Skin of body (tissue), 2 donors: ENCODE results near the gene SLC9A6. TPM values are rescaled to one million over a fixed set of nuclear protein-coding genes. Genes with fewer than 3 reads are reported as not detected.
"Not testable (repeated sequence)": the region's sequence is repeated elsewhere in the genome, so short reads cannot be mapped to it uniquely, and the experiment has no call there.

Experiments used
- DNase-seq: peaks from one replicate; lab custom pipeline; 2025; lab: John Stamatoyannopoulos, UW
- total RNA-seq: library from RNA; depleted of rRNA; stranded (reverse); fragments of >200 nt; gene quantifications from one replicate; pipeline ENCODE4 v1.2.3, GENCODE V29; 2014

SLC9A6 gene
- total RNA-seq, 1 donor from 2014 or later = 15.9 TPM

DNA sequence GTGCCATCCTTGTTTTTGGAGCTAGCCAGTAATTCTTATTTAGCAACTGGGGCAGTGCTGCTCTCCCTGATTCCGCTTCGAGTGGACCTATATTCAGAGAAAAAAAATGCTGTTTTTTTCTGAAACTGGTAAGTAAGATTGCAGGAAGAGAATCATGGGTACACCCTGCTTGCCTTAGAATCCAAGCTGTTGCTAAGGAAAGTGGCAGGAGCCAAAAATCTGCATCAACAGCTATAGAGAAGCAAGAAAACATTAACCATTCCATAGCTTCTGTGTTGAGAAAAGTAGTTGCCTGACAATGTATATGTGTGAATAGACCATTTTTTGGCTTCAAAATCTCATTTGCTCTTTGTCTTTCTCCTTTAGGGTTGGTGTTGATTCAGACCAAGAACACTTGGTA is 44.5 kb downstream of the SLC9A6 start:
- DNase-seq = no peak

DNA sequence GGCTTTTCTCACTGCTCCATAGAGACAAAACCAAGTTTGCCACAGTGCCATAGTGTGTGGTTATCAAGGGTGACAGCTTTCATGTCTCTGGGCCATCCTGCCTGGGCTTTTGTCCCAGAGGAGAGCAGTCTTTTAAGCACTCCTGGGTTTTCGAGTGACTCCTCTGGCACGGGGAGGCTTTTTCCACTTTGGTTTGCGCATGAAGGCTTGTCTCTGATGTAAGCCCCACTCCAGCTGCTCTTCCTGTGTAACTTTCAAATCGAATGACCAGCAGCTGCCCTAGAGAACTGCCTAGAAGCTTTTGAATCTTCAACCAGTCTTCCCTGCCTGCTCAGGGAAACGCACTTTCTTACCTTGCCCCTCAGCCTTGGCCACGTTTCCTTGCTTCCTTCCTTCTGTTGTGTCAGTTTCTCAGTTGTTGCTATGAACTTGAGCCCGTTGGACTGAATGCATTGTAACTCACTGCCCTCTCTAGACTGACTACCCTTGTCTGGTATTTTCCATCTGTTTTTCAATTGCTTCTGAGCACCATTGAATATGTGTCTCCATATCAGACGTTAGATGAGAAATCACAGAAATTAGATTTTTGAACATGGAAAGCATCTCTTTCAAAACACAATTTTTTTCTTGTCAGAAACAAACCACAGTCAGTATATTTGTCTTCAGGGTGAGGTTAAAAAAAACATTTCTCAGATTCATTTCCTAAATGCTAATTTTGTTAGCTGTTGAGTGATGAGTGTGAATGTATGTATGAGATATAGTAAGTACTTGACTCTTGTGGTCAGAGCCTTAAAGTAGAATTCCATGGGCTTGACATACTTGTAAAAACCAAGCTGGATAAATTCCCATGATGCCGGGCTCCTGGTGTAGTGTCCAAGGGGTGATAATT is 45.3 kb downstream of the SLC9A6 start:
- no peak for DNase-seq

DNA sequence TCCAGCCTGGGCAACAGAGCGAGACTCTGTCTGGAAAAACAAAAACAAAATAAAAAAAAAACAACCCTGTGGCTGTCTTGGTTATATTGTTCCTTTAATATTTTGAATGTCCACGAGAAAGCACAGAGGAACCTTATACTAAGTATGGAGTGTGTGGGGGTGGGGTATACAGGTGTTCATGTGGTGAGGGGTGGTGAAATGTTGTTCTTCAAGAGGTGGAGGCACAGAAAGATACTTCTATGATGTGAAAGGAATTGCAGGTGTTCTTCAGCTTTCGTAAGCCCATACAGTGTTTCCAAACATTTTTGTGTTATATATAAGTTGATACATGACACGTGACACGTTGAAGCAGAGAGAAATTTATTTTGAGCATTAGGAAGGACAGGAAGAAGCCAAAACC is 46.4 kb downstream of the SLC9A6 start:
- no peak for DNase-seq

DNA sequence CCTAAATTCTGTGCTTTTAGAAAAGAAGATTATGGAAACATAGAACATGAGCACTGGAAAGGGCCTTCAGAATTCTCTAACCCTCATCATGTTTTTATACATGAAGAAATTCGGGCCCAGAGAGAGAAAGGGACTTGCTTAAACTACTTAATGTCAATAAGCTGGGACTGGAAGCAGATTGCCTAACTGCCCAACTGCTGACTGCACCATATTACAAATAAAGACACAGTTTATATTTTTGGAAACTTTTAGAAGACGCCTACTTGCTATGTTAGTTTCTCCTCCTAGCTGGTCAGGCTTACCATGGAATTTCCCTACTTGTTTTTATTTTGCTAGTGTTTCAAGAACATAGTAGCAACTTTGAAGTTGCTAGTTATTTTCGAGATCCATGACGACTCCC is 47.1 kb downstream of the SLC9A6 start:
- DNase-seq = no peak

DNA sequence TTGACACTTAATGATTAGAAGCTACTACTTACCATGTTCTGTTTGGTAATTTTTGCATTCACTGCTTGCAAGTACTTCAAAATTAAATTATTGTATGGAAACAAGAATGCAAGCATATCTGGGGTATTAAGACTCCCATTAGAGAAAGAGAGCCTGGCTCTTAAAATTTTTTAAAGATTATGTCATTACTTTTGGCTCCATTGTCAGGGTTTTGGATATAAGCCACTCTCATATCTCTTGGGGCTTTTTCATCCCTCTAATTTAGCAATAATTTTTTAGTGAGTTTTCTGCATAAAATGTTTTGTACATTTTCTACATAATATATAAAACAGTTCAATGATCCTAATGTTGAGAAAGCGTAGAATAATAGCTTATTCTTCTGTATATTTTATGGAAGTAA is 49.4 kb downstream of the SLC9A6 start:
- peak; percentile 2 for DNase-seq

DNA sequence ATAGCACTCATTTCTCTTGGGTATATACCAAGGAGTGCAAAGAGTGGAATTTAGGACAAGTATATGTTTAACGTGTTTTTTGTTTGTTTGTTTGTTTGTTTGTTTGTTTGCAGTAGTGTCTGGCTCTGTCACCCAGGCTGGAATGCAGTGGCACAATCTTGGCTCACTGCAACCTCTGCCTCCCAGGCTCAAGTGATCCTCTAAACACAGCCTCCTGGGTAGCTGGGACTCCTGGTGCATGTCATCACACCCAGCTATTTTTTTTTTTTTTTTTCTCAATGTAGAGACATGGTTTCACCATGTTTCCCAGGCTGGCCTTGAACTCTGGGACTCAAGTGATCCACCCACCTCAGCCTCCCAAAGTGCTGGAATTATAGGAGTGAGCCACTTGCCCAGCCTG is 50.4 kb downstream of the SLC9A6 start:
- no peak for DNase-seq

DNA sequence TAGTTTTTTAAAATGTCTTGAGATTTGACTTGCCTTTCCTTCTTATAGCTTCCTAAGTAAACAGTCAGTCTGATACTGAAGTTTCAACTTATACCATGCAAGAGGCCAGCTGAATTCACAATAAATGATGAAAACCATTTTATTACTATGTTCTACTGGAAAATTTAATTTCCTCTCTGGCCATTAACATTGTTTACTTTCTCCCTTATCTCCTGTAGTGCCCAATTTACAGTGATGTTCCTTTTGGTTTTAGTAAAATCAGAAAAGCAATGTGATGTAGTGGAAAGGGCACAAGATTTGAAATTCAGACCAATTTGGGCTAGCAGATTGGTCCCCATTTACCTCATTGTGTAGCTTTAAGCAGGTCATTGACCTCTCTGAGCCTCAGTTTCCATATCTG is 54.2 kb downstream of the SLC9A6 start:
- no peak for DNase-seq

DNA sequence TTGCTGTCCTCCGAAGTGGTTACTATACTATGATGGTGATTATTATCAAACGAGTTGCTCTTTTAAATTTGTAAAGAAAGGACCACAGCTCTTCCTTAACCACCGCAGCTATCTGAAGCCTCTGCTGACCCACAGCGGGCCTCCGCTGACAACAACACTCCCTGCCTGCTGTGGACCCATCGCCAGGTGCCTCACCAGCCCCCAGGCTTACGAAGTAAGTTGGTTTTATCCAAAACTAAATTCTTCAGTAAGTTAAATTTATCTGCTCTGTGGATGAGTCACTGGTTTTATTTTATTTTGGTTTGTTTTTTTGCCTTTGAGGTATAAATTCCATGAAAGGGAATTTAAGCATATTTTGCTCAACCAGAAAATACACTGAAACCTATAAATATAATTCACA is 54.7 kb downstream of the SLC9A6 start:
- DNase-seq = no peak

DNA sequence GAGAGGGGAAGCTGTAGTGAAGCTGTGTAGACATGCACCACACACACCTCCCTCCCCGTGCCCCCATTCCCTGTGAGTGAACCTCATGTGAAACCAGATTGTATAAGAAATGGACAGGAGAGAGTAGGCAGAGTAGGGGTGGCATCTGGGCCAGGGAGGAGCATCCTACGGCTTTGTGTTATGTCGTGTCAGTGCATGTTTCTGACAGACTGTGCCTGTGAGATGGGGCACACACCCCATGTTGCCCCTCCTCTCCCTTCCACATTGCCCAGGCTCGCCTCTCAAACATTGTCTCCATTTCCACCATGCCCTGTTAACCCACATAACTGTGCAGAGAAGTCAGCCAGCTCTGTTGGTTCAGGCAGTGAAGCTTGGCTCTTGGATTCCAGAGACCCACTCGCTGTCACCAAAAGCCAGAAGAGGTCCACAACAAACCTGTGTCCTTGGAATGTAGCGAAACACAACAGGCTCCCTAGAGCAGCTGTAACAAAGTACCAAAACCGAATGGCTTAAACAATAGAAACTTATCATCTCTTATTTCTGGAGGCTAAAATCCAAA is 56.1 kb downstream of the SLC9A6 start:
- DNase-seq = no peak

DNA sequence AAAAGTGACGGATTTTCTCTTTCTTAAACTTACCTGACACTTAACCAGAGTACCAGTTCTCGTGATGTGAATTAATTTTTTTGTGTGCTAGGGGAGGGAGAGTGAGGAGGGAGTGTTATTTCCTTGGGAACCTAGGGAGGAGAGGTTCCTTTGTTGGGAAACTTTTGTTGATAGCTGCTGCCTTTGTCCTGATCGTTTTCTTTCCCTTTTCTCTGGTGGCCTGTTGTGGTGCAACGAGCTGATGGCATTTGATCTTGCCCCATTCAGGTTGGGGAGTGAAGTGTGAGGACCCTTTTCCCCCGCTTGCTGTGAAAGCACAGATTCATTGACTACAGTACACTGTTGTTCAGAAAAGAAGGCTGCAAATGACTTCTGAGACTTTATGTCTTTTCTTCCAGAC is 59.8 kb downstream of the SLC9A6 start:
- no peak for DNase-seq

DNA sequence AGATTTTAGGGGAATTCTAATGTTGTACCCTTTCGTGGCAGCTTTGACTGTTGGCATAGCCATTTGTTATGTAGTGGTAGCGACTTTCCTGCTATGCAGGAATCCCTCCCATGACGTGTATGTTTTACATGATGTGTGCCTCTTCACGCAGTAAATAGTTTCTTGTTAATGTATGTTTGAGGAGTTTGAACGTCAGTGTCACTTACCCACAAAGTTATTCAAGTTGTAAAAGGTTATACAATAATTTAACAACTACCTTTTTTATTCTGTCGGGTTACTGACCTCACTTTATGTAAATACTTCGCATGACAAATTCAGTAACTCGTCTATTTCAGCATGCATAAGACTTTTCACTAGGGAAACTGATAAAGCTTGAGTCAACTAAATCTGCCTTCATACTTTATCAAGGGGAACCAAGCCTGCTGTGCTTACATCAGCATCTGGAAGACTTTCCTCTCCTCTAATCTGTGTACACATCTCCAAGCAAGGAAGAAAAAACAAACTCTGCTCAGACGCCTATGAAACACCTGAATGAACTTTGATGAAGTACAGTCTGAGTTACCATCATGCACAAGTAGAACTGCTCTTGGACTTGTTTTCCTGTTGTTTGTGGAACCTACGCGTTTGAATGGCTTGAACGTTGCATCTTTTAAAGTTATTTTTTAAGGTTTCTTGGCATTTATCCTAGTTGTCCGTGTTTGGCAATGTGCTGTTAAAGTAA is 61.2 kb downstream of the SLC9A6 start:
- peak; percentile 9 for DNase-seq

DNA sequence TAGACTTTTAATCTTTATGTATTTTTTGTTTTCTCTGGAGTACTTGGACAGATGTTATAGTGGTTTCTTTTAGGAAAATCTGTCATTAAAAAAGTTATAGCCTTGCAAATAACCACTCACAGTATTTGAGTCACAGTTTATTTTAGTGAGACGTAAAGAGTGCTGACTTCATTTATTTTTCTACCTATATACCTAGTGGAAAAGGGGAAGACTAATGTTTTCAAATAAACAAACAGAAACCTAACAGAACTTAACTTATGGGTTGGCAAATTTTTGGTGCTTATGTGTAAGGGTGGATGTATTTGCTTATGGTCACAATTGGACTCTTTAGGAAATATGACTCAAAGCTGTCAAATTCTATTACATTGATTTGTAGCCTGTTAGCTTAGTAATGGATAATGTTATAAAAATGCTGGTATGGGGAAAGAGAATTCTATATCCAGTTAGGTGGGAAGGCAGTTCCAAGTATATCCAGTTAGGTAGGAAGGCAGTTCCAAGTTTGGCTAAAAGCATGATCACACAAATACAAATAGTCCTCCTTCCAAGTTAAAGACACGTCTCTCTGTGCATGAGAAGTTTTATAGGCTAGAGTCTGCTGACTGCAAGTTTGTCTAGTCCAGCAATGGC is 61.9 kb downstream of the SLC9A6 start:
- DNase-seq = no peak

DNA sequence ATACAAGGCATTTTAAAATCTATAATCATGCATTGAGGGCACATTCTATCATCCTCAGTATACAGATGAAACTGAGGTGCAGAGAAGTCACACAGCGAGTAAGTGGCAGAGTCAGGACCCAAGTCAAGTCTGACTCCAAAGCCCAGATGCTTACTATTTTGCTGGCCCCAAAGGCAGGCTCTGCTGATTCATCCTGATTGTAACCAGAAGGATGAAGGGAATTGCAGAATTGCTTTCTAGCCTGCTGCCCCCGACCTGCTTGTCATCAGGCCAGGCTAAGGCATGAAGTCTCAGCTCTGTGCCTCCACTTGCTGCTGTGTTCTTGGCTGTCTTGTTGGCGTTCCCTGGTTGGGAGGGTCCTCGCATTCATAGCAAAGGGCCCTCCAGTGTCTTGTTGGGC is 62.7 kb downstream of the SLC9A6 start:
- no peak for DNase-seq

DNA sequence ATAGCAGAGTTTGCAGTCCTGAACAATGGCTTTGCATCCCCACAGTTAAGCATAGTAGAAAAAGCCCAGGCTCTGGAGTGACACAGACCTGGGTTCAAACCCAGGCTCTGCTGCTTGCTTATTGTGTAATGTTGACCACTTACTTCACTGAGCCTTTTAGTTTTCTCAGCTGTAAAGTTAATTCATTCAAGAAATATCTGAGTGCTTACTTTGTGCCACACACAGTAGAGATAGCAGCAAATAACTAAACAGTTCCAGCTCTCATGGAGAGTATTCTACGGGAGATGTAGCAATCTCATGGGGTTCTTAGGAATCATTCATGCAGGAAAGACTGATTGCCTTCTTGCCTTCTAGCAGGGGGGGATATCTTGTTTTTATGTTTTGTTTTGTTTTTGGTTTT is 63.2 kb downstream of the SLC9A6 start:
- DNase-seq = no peak

DNA sequence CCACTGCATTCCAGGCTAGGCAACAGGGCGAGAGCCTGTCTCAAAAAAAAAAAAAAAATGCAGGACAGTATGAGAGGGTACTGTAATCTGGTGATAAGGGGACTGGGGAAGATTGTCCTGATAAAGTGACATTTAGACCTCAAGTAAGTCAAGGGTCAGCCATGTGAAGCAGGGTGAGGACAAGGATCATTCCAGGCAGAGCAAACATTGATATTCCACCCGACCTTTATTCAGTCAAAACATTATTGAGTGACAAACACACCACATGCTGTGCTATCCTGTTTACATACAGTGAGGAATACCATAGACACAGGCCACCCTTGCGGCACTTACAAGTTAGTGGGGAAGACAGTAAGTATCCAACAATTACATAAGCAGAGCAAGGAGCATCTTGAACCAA is 64.4 kb downstream of the SLC9A6 start:
- no peak for DNase-seq

DNA sequence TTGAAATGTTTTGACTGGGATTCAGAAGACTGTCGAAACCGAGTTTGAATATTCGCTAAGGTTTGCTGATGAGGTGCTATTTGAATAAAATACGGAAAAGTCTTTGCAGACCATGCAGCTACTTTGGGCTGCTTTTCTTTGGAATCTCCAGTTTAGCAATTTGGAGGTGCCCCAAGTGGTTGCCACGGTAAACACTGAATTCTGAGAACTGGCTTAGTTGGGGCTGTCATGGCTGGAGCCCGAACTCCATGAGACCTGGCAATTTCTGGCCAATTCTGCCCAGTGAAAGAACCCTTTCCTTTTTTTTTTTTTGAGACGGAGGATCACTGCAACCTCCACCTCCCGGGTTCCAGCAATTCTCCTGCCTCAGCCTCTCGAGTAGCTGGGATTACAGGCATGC is 65.6 kb downstream of the SLC9A6 start:
- not testable (repeated sequence) for DNase-seq

DNA sequence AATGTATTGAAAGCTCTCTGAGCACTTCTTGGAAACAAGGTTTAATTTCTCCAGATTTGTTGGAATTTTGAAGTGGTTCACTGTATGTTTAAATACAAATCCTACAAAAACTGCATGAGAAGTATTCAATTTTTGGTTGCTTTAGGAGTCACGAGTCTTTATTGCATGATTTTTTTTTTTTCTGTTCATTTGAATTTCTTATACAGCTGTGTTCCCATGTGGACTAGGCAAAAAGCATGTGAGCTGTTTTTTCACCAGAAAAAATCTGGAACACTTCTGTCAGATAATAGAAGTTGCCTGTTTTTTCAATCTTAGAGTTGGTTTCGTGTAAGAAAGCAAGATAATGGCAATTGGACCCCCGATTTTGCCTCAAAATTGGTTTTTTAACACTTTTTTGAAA is 66.4 kb downstream of the SLC9A6 start:
- DNase-seq = peak; percentile 4

DNA sequence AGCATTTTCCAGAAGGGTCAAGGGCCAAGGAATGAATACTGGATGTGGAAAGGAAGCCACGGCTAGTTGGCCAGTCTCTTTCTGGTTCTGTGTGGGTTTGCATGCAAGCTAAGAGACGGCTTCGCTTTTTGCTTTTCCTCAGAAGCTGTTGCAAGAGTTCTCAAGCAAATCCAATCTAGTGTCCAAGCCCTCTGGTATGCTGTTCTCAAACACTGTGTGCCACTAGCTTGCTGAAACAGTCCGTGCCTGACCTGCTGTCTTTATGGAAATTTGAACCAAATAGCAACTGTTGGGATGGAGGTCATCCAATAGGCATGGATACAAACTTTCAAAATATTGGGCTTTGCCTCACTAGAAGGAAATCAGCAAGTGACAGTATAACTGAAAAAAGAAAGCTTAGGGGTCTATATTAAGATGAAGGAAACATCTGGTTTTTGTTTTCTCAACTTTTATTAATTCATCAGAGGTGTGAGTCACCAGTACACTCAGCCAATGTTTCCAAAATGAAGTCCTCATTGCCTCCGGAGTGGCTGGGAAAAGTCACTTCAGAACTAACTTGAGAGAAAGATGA is 70.5 kb downstream of the SLC9A6 start:
- DNase-seq = peak; percentile 43

DNA sequence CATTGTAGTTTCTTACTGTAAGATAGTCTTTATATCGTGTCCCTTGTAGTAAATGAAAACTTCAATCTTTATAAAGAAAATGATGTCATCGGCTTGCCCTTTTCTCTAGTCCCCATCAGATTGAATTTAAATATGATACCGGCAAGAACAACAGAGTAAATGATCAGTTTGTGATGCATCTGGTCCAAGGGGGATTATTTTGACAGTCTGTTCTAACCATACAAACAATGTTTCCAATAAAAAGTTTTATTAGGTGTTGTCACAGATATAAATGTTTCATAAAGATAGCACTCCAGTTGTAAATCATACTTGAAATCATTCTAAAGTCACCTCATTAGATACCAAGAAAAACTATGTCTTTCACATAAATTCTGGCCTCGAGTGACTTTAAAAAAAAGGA is 72.3 kb downstream of the SLC9A6 start:
- DNase-seq = peak; percentile 44

DNA sequence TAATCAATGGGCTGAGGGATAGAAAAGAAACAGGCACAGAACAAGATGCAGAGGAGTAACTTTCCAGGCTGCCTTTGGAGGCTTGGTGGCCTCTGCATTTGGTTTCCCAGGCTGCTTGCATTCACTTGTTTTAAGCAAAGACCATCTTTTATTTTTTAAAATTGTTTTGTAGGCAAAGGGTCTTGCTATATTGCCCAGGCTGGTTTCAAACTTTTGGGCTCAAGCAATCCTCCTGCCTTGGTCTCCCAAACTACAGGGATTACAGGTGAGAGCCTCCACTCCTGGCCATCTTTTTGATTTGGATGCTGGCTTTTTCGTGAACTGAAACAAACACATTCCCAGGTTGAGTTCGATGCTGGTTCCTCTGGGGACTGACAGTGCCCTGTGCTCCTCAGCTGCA is 74.1 kb downstream of the SLC9A6 start:
- DNase-seq = no peak

DNA sequence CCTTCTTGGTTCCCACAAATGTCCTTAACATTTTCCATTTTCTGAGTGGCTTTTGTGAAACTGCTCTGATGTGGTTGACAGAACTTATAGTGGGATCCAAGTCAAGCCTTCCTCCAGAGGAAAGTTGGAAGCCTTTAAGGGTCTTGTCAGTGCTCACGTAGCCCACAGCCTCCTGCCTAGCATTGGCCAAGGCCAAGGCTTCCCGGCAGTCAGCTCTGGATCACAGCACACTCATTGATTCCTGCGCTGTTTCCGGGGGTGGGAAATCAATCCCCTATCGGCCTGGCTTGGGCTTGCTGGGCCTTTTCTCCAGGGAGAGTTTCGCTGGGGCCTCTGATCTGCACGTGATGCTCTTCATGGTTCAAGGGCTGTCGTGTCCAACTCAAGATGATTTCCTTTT is 76.1 kb downstream of the SLC9A6 start:
- no peak for DNase-seq

DNA sequence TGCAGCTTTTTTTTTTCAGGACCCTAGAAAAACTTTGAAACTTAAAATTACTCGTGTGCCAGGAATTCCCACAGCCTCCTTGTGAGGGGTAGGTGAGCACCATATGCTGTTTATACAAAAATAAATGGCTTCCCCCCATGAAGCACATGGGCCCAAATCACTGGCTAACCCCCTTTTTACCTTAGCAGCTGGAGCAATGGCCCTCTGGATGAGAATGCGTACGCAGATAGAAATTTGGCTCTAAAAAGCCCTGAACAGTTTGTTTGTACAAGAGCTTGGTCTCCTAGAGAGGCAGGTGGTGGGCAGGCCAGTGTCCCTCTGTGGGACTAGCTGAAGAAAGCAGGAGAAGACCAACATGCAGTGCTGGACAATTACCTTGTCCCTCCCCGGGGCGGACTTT is 76.5 kb downstream of the SLC9A6 start:
- DNase-seq = no peak
